A549 treated with Hydrocortisone at 1 μM for 4 hours (cell line): ENCODE measurements around the gene TRIM66. TPM values are rescaled to one million over a fixed set of nuclear protein-coding genes. Genes with fewer than 3 reads are reported as not detected.

Experiments used
- total RNA-seq: library from RNA; stranded (reverse); fragments of 200-300 nt; extraction: Qiagen RNA extraction; gene quantifications from 5 replicates; pipeline ENCODE4 v1.2.3, GENCODE V29; 2022

TRIM66 gene
- 1.7 to 2.3 TPM (median 2.2 TPM) in 5 replicates for total RNA-seq

GRCh38 chr11:8682303-8683114 is at the start of gene TRIM66, which contains the start of gene RPL27A:
TRIM66 (minus strand) TSS chr11:8682665; CDS start chr11:8672274, 10,391 bp downstream.
RPL27A (plus strand) TSS chr11:8682792; CDS start chr11:8682814, 22 bp downstream.

GRCh38 chr11:8593935-8594909 is 88.2 kb downstream of the TRIM66 start, which contains the start of gene STK33:
STK33 (minus strand) TSS chr11:8594228; CDS start chr11:8474905, 119,323 bp downstream.

Other genes with a start within 250 kb of the TRIM66 start
- gene STK33, start 88.4 kb downstream of the TRIM66 start, total RNA-seq, result 2.7 to 5.0 TPM (median 3.8 TPM) in 5 replicates
- 2,163 to 2,837 TPM (median 2,578 TPM) in 5 replicates for gene RPL27A, start 127 bp upstream of the TRIM66 start, total RNA-seq
- gene AKIP1, start 228.5 kb upstream of the TRIM66 start, total RNA-seq, result 38.7 to 45.6 TPM (median 43.8 TPM) in 5 replicates